Measurements from ENCODE around the gene CRACDL. TPM values are rescaled to one million over a fixed set of nuclear protein-coding genes. Genes with fewer than 3 reads are reported as not detected.

Gene CRACDL
- total and polyA plus RNA-seq, 2 donors (not counting 1 experiment from before 2014, with no cell fraction given): 0.25 TPM; not detected in 1

DNA sequence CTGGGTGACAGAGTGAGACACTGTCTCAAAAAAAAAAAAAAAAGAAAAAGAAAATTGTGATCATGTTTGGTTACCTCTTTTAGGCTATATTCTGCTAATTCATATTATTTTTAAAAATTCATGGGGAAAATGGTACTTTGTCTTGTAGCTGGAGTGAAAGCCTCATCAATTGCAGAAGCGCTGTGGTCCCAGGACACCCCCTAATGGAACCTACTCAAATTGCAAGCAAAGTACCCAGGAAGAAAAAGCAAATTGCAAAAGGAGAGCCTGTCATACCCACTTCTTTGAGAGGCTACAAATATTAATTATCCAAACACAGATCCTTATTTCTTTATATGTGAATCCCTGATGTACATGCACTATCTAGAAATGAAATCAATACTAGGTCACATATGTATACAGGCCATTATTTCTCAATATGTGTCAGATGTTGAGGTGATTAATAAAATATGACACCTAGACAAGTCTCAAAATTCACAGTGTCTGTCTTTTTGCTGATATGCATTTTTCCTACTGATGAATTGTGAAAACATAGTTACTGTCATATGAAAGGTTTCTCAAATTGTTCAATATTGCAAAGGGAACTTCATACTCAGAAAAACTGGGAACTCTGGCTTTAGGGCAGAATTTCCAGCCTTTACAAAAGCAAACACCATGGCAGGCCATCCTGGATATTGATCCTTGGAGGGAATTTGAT, 12.6 kb downstream of the CRACDL start:
- Mint-ChIP-seq H3K27me3 (peaks cover 38% of the 10 kb centered on the region), H3K4me1 (no peaks in the 10 kb centered on the region), H3K27ac (no peak overlapping the region), H3K9me3 (ENCODE audit: insufficient read depth) (no peaks in the 10 kb centered on the region), H3K4me3 (no peak overlapping the region)
- WGBS (ENCODE audit: insufficient coverage): no CpG with 5 or more reads among the region's 1 CpG
- intact Hi-C loops (cut with micrococcal nuclease): no loop called here
- H3K9ac ChIP-seq (ENCODE audit: low read length): no peak overlapping the region
- no peak overlapping the region for H2AFZ ChIP-seq (ENCODE audit: insufficient read depth, low read depth, low read length, poor library complexity, severe bottlenecking)
- no peak for DNase-seq
- POLR2A ChIA-PET: no interaction called here
- H3K9me3 ChIP-seq (ENCODE audit: control extremely low read depth in 1 of 3, control insufficient read depth in 2 of 3, insufficient read depth in 1 of 3, low read length in 2 of 3): no peaks in the 10 kb centered on the region
- H3K27me3 ChIP-seq (replicated peaks in 1 of 4; ENCODE audit: control extremely low read depth in 1 of 4, control insufficient read depth in 3 of 4, insufficient read depth in 4 of 4, low read length in 3 of 4): peaks cover 0 to 10% (median 3%) of the 10 kb centered on the region in 4 experiments
- no peak for TF ChIP-seq EZH2 (IDR thresholded peaks at IDR 0.05; ENCODE audit: borderline replicate concordance, insufficient read depth, low read depth, low read length, poor library complexity, severe bottlenecking)
- TF ChIP-seq, protein P1, sequence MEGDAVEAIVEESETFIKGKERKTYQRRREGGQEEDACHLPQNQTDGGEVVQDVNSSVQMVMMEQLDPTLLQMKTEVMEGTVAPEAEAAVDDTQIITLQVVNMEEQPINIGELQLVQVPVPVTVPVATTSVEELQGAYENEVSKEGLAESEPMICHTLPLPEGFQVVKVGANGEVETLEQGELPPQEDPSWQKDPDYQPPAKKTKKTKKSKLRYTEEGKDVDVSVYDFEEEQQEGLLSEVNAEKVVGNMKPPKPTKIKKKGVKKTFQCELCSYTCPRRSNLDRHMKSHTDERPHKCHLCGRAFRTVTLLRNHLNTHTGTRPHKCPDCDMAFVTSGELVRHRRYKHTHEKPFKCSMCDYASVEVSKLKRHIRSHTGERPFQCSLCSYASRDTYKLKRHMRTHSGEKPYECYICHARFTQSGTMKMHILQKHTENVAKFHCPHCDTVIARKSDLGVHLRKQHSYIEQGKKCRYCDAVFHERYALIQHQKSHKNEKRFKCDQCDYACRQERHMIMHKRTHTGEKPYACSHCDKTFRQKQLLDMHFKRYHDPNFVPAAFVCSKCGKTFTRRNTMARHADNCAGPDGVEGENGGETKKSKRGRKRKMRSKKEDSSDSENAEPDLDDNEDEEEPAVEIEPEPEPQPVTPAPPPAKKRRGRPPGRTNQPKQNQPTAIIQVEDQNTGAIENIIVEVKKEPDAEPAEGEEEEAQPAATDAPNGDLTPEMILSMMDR (IDR thresholded peaks at IDR 0.05): no peak
- no peaks in the 10 kb centered on the region for H3K4me1 ChIP-seq (ENCODE audit: control insufficient read depth in 2 of 2, insufficient read depth in 2 of 2, low read length in 2 of 2)
- no peak overlapping the region for H3K27ac ChIP-seq (ENCODE audit: low read length in 2 of 2)
- no peak for ATAC-seq (ENCODE audit: low read depth)
- H3K36me3 ChIP-seq (replicated peaks in 1 of 2; ENCODE audit: control extremely low read depth in 1 of 2, control insufficient read depth in 1 of 2, extremely low read depth in 1 of 2, insufficient read depth in 2 of 2, low read length in 1 of 2): no peaks in the 10 kb centered on the region
- no peak overlapping the region for H3K4me3 ChIP-seq (ENCODE audit: control extremely low read depth in 1 of 5, extremely low read depth in 1 of 5, insufficient read depth in 1 of 5, low read depth in 2 of 5, low read length in 4 of 5)
- H4K20me1 ChIP-seq (ENCODE audit: control insufficient read depth, insufficient read depth, low read length, poor library complexity, severe bottlenecking): no peaks in the 10 kb centered on the region
- CTCF ChIA-PET: no interaction called here
- no peaks in the 10 kb centered on the region for H3K79me2 ChIP-seq (ENCODE audit: control insufficient read depth, insufficient read depth, low read length)
- no peak overlapping the region for H3K4me2 ChIP-seq (replicated peaks; ENCODE audit: low read depth, low read length, poor library complexity, severe bottlenecking)

DNA sequence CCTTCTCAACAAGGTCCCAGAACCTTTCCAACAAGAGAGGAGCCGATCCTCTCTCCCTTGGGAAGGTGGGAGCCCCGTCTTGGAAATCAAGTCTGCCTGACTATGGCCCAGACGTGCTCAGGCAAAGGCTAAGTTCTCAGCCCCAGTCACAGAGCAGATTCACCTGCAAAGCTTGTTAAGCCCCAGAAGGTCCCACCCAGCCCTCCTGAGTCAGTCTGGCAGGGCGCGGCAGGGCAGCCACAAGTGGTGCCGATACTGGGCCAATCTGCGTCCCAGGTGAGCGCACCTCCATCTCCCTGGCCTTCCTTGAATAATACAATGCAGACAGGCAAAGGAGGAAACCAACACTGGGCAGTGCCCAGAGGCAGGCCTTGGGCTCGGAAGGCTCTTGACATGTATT, 15.0 kb downstream of the CRACDL start:
- Mint-ChIP-seq H3K27ac (no peak overlapping the region), H3K4me1 (no peaks in the 10 kb centered on the region), H3K9me3 (ENCODE audit: insufficient read depth) (no peaks in the 10 kb centered on the region), H3K4me3 (no peak overlapping the region), H3K27me3 (peaks cover 31% of the 10 kb centered on the region)
- DNase-seq: no peak
- 74% methylated on average over 8 of the region's 9 CpGs for WGBS (ENCODE audit: insufficient coverage)
- POLR2A ChIA-PET: no interaction called here
- H4K20me1 ChIP-seq (ENCODE audit: control insufficient read depth, insufficient read depth, low read length, poor library complexity, severe bottlenecking): no peaks in the 10 kb centered on the region
- H3K4me1 ChIP-seq (ENCODE audit: control insufficient read depth in 2 of 2, insufficient read depth in 2 of 2, low read length in 2 of 2): no peaks in the 10 kb centered on the region
- no peak for TF ChIP-seq EZH2 (IDR thresholded peaks at IDR 0.05; ENCODE audit: borderline replicate concordance, insufficient read depth, low read depth, low read length, poor library complexity, severe bottlenecking)
- TF ChIP-seq, protein P1 (IDR thresholded peaks at IDR 0.05): no peak
- no peak overlapping the region for H2AFZ ChIP-seq (ENCODE audit: insufficient read depth, low read depth, low read length, poor library complexity, severe bottlenecking)
- H3K4me2 ChIP-seq (replicated peaks; ENCODE audit: low read depth, low read length, poor library complexity, severe bottlenecking): no peak overlapping the region
- CTCF ChIA-PET: no interaction called here
- no peak for ATAC-seq (ENCODE audit: low read depth)
- no peaks in the 10 kb centered on the region for H3K9me3 ChIP-seq (ENCODE audit: control extremely low read depth in 1 of 3, control insufficient read depth in 2 of 3, insufficient read depth in 1 of 3, low read length in 2 of 3)
- H3K36me3 ChIP-seq (replicated peaks in 1 of 2; ENCODE audit: control extremely low read depth in 1 of 2, control insufficient read depth in 1 of 2, extremely low read depth in 1 of 2, insufficient read depth in 2 of 2, low read length in 1 of 2): no peaks in the 10 kb centered on the region
- peaks cover 0 to 10% (median 3%) of the 10 kb centered on the region in 4 experiments for H3K27me3 ChIP-seq (replicated peaks in 1 of 4; ENCODE audit: control extremely low read depth in 1 of 4, control insufficient read depth in 3 of 4, insufficient read depth in 4 of 4, low read length in 3 of 4)
- no peaks in the 10 kb centered on the region for H3K79me2 ChIP-seq (ENCODE audit: control insufficient read depth, insufficient read depth, low read length)
- no peak overlapping the region for H3K27ac ChIP-seq (ENCODE audit: low read length in 2 of 2)
- H3K9ac ChIP-seq (ENCODE audit: low read length): no peak overlapping the region
- intact Hi-C loops (cut with micrococcal nuclease): no loop called here
- H3K4me3 ChIP-seq (ENCODE audit: control extremely low read depth in 1 of 5, extremely low read depth in 1 of 5, insufficient read depth in 1 of 5, low read depth in 2 of 5, low read length in 4 of 5): no peak overlapping the region

Data from B cell (primary cell).